Caco-2 (cell line): ENCODE data around the gene LTN1. TPM values are rescaled to one million over a fixed set of nuclear protein-coding genes. Genes with fewer than 3 reads are reported as not detected.

Experiments used
- BruUV-seq: library from RNA; stranded (reverse); fragments of 400-500 nt; replicated peaks from 2 replicates; lab custom pipeline; 2021; lab: Mats Ljungman, UMichigan
- CTCF ChIA-PET: fragments of 300-600 bp; sonication (Branson Sonifier 250); formaldehyde crosslinking; loops from one replicate; lab custom pipeline; 2022; ENCODE audit warnings: antibody characterized with exemption; lab: Charles Lee
- POLR2A ChIA-PET: fragments of 300-600 bp; sonication (Branson Sonifier 250); formaldehyde crosslinking; loops from one replicate; lab custom pipeline; 2022; ENCODE audit warnings: antibody characterized with exemption; lab: Charles Lee
- DNase-seq, 2 experiments: peaks; one replicate each; pipeline versions ENCODE4 v3.0.0 to v3.0.0-alpha.2; 2020 to 2022
- H3K27me3 ChIP-seq: replicated peaks from 2 replicates; pipeline ENCODE4 v1.6.0; 2011; ENCODE audit warnings: low read length; ENCODE audit not compliant: control insufficient read depth, insufficient read depth
- H3K36me3 ChIP-seq: 2 replicates; pipeline ENCODE4 v1.5.1; 2011; ENCODE audit warnings: low read length; ENCODE audit not compliant: control insufficient read depth, insufficient read depth
- H3K4me1 ChIP-seq: fragments of 250-450 bp; sonication (Bioruptor Pico); 2 replicates; pipeline ENCODE4 v1.5.1; 2020; ENCODE audit warnings: mild to moderate bottlenecking
- H3K4me3 ChIP-seq: 2 replicates; pipeline ENCODE4 v1.5.1; 2011; ENCODE audit warnings: low read depth, mild to moderate bottlenecking, control low read depth, low read length
- H3K9me3 ChIP-seq: fragments of 250-450 bp; sonication (Bioruptor Pico); 2 replicates; pipeline ENCODE4 v1.5.1; 2020; ENCODE audit warnings: mild to moderate bottlenecking, moderate library complexity
- H3K27ac Mint-ChIP-seq: one replicate; pipeline ENCODE4 v1.8.0; 2022; ENCODE audit warnings: mixed read lengths; ENCODE audit not compliant: unreplicated experiment
- H3K27me3 Mint-ChIP-seq: one replicate; pipeline ENCODE4 v1.8.0; 2022; ENCODE audit warnings: mixed read lengths; ENCODE audit not compliant: insufficient read depth, unreplicated experiment
- H3K36me3 Mint-ChIP-seq: one replicate; pipeline ENCODE4 v1.8.0; 2022; ENCODE audit warnings: mild to moderate bottlenecking, mixed read lengths; ENCODE audit not compliant: insufficient read depth, unreplicated experiment
- H3K4me1 Mint-ChIP-seq: one replicate; pipeline ENCODE4 v1.8.0; 2022; ENCODE audit warnings: low read depth, mixed read lengths; ENCODE audit not compliant: unreplicated experiment
- H3K4me3 Mint-ChIP-seq: one replicate; pipeline ENCODE4 v1.8.0; 2022; ENCODE audit warnings: mild to moderate bottlenecking, moderate library complexity, mixed read lengths; ENCODE audit not compliant: unreplicated experiment
- H3K9me3 Mint-ChIP-seq: one replicate; pipeline ENCODE4 v1.8.0; 2022; ENCODE audit warnings: mixed read lengths; ENCODE audit not compliant: unreplicated experiment
- CTCF ChIP-seq, 2 experiments: fragments of 200-600 bp in 1 of 2; IDR thresholded peaks; 1 replicate in 1 of 2; 2 replicates in 1 of 2; pipeline versions ENCODE4 v1.5.1 to v1.8.0; 2011 to 2022; ENCODE audit warnings: antibody characterized with exemption in 1 of 2, control low read depth in 1 of 2, inconsistent platforms in 1 of 2, low read depth in 1 of 2, low read length in 1 of 2, mild to moderate bottlenecking in 1 of 2, moderate library complexity in 1 of 2; ENCODE audit not compliant: insufficient read depth in 1 of 2, severe bottlenecking in 1 of 2, unreplicated experiment in 1 of 2
- intact Hi-C: fragments of 100-400 bp; cut with micrococcal nuclease; formaldehyde crosslinking; loops from one replicate; pipeline ENCODE4 v1.10.0; 2022; ENCODE audit not compliant: unreplicated experiment
- total RNA-seq: library from RNA; stranded (reverse); gene quantifications from 2 replicates; pipeline ENCODE4 v1.2.3, GENCODE V29; 2022

LTN1 gene
- total RNA-seq, 1 experiment from 2014 or later: 25.4 TPM

DNA sequence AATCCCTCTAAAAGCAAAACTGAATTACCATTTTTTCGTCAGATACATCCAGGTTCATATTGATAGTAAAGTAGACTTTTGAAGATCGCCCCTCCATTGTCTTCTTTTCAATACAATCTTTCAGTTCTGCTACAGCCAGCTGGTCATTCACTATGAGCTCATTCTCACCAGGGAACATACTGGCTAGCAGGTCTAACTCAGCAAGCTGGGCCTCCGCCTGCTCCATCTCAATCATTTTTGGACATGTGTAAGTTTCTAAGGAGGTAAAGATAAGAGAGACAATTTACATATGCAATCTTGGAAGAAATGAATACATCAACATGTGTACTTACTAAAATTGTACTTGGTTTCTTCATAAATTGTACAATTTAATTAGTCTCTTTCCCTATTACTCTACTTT, 15.7 kb upstream of the LTN1 start:
- no peak overlapping the region for H3K4me3 Mint-ChIP-seq
- H3K27me3 Mint-ChIP-seq: no peaks in the 10 kb centered on the region
- intact Hi-C loops: no loop called here
- no TSS peak for BruUV-seq
- no peak overlapping the region for H3K27ac Mint-ChIP-seq
- H3K4me1 Mint-ChIP-seq: no peaks in the 10 kb centered on the region
- no peaks in the 10 kb centered on the region for H3K9me3 Mint-ChIP-seq
- Histone ChIP-seq H3K36me3 (no peaks in the 10 kb centered on the region), H3K4me3 (no peak overlapping the region), H3K4me1 (no peaks in the 10 kb centered on the region), H3K9me3 (no peaks in the 10 kb centered on the region), H3K27me3 (no peaks in the 10 kb centered on the region)
- TF ChIP-seq CTCF (IDR thresholded peaks at IDR 0.05; ENCODE audit: insufficient read depth in 1 of 2, low read depth in 1 of 2, low read length in 1 of 2, severe bottlenecking in 1 of 2, unreplicated experiment in 1 of 2): no peak
- H3K36me3 Mint-ChIP-seq: peaks cover 12% of the 10 kb centered on the region
- CTCF ChIA-PET: no interaction called here
- POLR2A ChIA-PET: no interaction called here
- no peak for DNase-seq

GRCh38 chr21:29007810-29008209, 15.1 kb upstream of the LTN1 start:
- TF ChIP-seq CTCF (IDR thresholded peaks at IDR 0.05; ENCODE audit: insufficient read depth in 1 of 2, low read depth in 1 of 2, low read length in 1 of 2, severe bottlenecking in 1 of 2, unreplicated experiment in 1 of 2): no peak
- no peak overlapping the region for H3K4me3 Mint-ChIP-seq
- H3K9me3 Mint-ChIP-seq: no peaks in the 10 kb centered on the region
- Histone ChIP-seq H3K27me3 (no peaks in the 10 kb centered on the region), H3K4me1 (no peaks in the 10 kb centered on the region), H3K4me3 (no peak overlapping the region), H3K36me3 (no peaks in the 10 kb centered on the region), H3K9me3 (no peaks in the 10 kb centered on the region)
- BruUV-seq: TSS peak; percentile 23
- intact Hi-C loops: no loop called here
- no peak for DNase-seq
- no peaks in the 10 kb centered on the region for H3K4me1 Mint-ChIP-seq
- H3K27ac Mint-ChIP-seq: no peak overlapping the region
- POLR2A ChIA-PET: interaction anchor here (1.7 kb wide), 1 partner anchor 15 kb away, joined by 6 read pairs; the partner anchor contains the start of gene LTN1
- H3K36me3 Mint-ChIP-seq: peaks cover 14% of the 10 kb centered on the region
- CTCF ChIA-PET: no interaction called here
- no peaks in the 10 kb centered on the region for H3K27me3 Mint-ChIP-seq

DNA sequence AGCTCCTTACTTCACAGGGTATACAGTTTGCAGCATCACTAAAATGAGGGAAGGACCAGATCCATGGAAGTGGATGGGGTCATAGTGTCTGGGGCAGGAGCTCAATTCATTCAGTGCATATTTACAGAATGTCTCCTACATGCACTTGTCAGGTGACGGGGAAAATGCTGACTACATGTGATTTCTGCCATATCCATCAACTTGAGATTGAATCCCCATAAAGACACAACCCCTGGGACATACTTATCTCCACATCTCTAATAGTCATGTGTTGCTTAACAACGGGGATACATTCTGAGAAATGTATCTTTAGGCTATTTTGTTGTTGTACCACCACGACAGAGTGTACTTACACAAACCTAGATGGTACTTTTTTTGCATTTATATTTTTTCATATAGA, 14.5 kb upstream of the LTN1 start:
- Histone ChIP-seq H3K4me1 (no peaks in the 10 kb centered on the region), H3K9me3 (no peaks in the 10 kb centered on the region), H3K36me3 (no peaks in the 10 kb centered on the region), H3K4me3 (no peak overlapping the region), H3K27me3 (no peaks in the 10 kb centered on the region)
- CTCF ChIA-PET: no interaction called here
- BruUV-seq: no TSS peak
- H3K36me3 Mint-ChIP-seq: peaks cover 19% of the 10 kb centered on the region
- intact Hi-C loops: no loop called here
- H3K4me1 Mint-ChIP-seq: no peaks in the 10 kb centered on the region
- H3K4me3 Mint-ChIP-seq: no peak overlapping the region
- no peak for TF ChIP-seq CTCF (IDR thresholded peaks at IDR 0.05; ENCODE audit: insufficient read depth in 1 of 2, low read depth in 1 of 2, low read length in 1 of 2, severe bottlenecking in 1 of 2, unreplicated experiment in 1 of 2)
- H3K27ac Mint-ChIP-seq: no peak overlapping the region
- no peak for DNase-seq
- H3K9me3 Mint-ChIP-seq: no peaks in the 10 kb centered on the region
- POLR2A ChIA-PET: interaction anchor here (1.7 kb wide), 1 partner anchor 14 kb away, joined by 6 read pairs; the partner anchor contains the start of gene LTN1
- no peaks in the 10 kb centered on the region for H3K27me3 Mint-ChIP-seq
